GM18526 (cell line): ENCODE data around the gene UQCC2.

Source experiments
- POLR2A ChIP-seq: IDR thresholded peaks from 3 replicates; pipeline ENCODE4 v1.6.1; 2011; ENCODE audit not compliant: insufficient read length; ENCODE audit errors: extremely low read depth

Gene UQCC2

DNA sequence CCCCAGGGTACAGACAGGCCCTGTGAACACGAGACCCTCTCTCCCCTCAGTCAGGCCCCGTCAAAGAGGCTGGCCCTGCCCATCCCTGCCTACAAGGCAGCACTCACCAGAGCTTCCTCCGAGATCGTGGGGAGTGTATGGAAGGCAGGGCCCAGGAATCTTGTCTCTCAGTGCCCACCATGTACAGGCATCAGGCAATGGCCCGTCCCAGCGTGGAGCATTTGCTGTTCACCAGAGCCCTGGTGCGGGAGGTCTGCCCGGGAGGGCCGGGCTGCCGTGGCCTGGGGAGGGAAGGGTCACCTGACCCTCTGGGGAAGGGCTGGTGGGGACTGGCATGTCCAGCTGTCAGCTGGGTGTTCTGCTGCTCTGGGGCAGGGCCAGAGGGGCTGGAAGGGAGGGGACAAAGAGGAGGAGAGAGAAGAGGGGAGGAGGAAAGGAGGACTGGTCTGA lies 35.2 kb upstream of the UQCC2 start, which contains the start of gene IP6K3:
Gene IP6K3 (minus strand): TSS at position 255 of the 450 bp plus-strand sequence. CDS start 11,429 bp downstream, outside the sequence.
- TF ChIP-seq POLR2A = no peak

DNA sequence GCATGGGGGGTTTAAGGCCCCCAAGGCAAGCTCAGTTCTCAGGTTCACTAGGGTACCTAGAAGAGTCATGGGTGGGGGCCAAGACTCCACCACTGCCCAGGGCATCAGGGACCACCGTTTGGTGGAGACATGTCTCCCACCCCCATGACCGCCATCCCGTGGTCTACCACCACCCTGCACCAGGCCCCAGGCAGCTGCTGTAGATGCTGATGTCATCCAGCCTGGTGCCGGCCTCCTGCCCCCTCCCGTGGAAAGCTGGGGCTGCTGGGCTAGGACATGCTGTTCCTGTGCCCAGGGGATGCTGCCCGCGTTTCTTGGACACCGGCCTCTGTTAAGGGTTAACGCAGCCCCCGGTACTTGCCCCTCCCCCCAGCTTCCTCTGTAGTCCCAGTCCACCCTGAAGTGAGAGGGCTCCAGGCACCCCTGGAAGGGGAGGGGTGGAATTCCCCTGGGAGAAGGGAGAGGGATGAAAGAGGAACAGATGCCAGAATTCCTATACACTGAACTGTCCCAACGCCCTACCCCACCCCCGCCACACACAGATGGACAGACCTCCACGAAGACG lies 34.6 kb upstream of the UQCC2 start:
- TF ChIP-seq POLR2A = no peak

- TF ChIP-seq POLR2A = no peak
Measured at GRCh38 chr6:33745548-33745947, 34.0 kb upstream of the UQCC2 start.

DNA sequence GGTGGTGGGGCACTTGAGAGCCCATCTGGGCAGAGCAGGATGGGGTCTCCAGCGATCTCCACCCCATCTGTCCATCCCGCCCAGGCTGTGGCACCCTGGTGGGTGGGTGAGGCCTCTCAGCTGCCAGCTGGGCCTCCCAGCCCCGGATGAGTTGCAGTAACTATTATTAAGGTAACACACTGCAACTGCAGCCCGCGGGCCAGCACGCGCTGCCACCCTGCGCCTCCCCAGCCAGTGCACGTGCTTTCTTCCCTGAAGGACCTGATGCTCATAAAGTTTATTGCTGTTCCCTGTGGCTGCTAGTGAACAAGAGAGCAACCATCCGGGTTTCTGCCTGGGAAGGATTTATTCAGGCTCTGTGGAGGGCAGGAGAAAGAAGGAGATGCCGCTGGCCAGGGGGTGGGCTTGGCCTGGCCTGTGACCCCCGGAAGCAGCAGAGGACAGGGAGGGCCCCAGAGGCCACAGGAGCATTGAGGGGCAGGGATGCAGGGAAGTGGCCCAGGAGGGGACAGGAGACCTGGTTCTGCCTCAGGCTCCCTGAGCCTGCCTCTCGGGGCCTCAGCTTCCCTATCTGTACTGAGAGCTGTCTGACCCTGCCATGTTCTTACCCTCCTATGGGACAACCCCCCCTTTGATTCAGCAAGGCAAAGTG lies 33.5 kb upstream of the UQCC2 start:
- no peak for TF ChIP-seq POLR2A

- TF ChIP-seq POLR2A = no peak
Measured at GRCh38 chr6:33744001-33744848, 32.7 kb upstream of the UQCC2 start.

DNA sequence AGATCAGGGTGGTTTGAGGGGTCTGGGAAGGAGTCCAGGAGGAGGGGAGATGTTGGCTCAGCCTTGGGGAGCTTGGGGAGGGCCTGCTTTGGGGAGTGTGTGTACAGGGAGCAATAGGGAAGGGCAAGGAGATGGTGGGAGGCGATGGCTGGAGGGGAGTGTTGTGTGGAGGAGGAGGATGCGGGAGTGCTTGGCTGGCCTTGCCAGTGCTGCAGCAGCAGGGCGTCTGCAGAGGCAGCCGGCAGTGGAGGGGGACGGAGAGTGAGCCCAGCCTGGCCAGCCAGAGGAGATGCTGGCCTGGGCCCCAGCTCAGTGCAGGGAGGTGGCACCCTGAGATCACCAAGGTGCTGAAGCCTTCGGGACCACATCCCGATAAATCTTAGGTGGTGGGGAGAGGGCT lies 31.3 kb upstream of the UQCC2 start:
- TF ChIP-seq POLR2A = no peak

- no peak for TF ChIP-seq POLR2A
Measured at GRCh38 chr6:33742092-33742491, 30.6 kb upstream of the UQCC2 start.

DNA sequence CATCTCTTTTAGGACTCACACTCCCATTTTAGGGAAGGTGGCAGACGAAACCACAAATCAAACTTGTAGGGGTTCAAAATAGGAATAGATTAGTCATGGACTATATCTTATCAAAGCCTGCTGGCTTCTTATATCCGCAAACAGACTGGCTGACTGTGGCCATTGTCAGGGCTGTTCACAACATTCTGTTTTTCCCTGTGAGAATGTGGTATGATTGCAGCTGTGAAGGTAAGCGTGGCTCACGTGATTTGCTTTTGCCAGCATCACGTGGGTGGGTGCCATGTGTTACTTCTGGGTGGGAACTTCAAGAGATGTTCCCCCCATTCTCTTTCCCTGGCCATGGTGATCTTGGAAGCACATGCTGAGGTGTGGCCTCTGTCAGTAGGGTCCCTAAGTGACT lies 29.3 kb upstream of the UQCC2 start:
- TF ChIP-seq POLR2A = no peak

- TF ChIP-seq POLR2A = no peak
Measured at GRCh38 chr6:33740204-33740608, 28.7 kb upstream of the UQCC2 start.

GRCh38 chr6:33739571-33739970 lies 28.1 kb upstream of the UQCC2 start:
- TF ChIP-seq POLR2A = no peak

DNA sequence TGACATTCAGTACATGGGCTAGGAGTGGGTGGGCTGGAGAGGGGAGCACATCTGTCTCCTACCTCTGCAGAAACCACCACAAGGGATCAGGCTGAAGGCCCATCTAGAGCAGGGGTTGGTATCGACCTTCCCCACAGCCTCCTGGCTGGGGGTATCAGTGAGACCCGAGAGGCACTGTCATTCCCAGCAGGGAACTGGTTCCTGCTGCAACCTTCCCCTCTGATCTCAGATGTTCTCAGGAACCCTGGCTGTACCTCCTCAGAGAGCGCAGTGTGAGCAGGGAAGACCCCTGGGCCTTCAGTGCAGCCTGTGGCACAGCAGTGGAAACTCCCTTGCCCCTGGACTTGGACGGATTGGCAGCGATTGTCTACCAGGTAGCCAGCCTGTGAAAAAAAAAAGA lies 27.4 kb upstream of the UQCC2 start:
- no peak for TF ChIP-seq POLR2A

- no peak for TF ChIP-seq POLR2A
Measured at GRCh38 chr6:33738153-33738552, 26.7 kb upstream of the UQCC2 start.

- TF ChIP-seq POLR2A = no peak
Measured at GRCh38 chr6:33737267-33738026, 25.9 kb upstream of the UQCC2 start.

GRCh38 chr6:33735216-33735615 lies 23.7 kb upstream of the UQCC2 start:
- no peak for TF ChIP-seq POLR2A

- no peak for TF ChIP-seq POLR2A
Measured at GRCh38 chr6:33733709-33734007, 22.2 kb upstream of the UQCC2 start.
